ENCODE data around the gene MYRFL. TPM values are rescaled to one million over a fixed set of nuclear protein-coding genes. Genes with fewer than 3 reads are reported as not detected.
A peak's percentile ranks its signal among the peaks of the same experiment; 100 is the strongest.

MYRFL gene
- total and polyA plus RNA-seq, 2 of the 8 experiments (the other 6 are each of a cell fraction or from before 2014, with no cell fraction given), result 1.1 to 2.0 TPM

- H2BK15ac ChIP-seq (ENCODE audit: low read length), result no peak overlapping the region; the same call in 1 of the 2 replicates
- ChIA-PET CTCF (ENCODE audit: partially characterized antibody) (interaction anchor here (0.8 to 1.2 kb wide), 4 partner anchors 26 to 787 kb away, joined by 3 to 4 read pairs (median 4); no protein-coding TSS in a partner anchor), POLR2A (ENCODE audit: partially characterized antibody) (interaction anchor here (0.7 to 1.6 kb wide), 3 partner anchors 16 to 425 kb away, joined by 3 to 7 read pairs (median 3); no protein-coding TSS in a partner anchor)
- no peak overlapping the region; a peak in 1 of 7 replicates for H3K9ac ChIP-seq (replicated peaks in 1 of 4; ENCODE audit: extremely low read depth in 1 of 4, low read depth in 3 of 4, low read length in 3 of 4)
- no peak overlapping the region for H3K23ac ChIP-seq (ENCODE audit: insufficient read length)
- FAIRE-seq (peak; percentile 63), DNase-seq (ENCODE audit: low read depth in 1 of 2, low spot score in 2 of 2) (peak; percentile 63 to 70)
- peak overlapping the region in 1 of 4 experiments; percentile 32; a peak in 2 of 8 replicates for H3K4me3 ChIP-seq (ENCODE audit: extremely low read depth in 1 of 4, insufficient read depth in 2 of 4, low read depth in 3 of 4, low read length in 4 of 4)
- H4K5ac ChIP-seq (ENCODE audit: insufficient read length, low read depth, low read length), result peak overlapping the region; percentile 46
- peak overlapping the region; percentile 81 for H4K91ac ChIP-seq (replicated peaks; ENCODE audit: insufficient read length, low read length)
- H3K79me2 ChIP-seq (ENCODE audit: control insufficient read depth in 1 of 2, insufficient read depth in 2 of 2, low read length in 2 of 2), result no peaks in the 10 kb centered on the region
- peak overlapping the region; percentile 26 to 48 for H3K4me2 ChIP-seq (ENCODE audit: insufficient read depth in 1 of 2, low read depth in 2 of 2, low read length in 2 of 2)
- H2BK20ac ChIP-seq (ENCODE audit: low read length), result peak overlapping the region; percentile 91; the same call in 1 of the 2 replicates
- H3K4me1 ChIP-seq (replicated peaks in 1 of 4; ENCODE audit: control insufficient read depth in 3 of 4, insufficient read depth in 4 of 4, low read length in 3 of 4), result peaks cover 11 to 42% (median 21%) of the 10 kb centered on the region in 4 experiments
- H3K14ac ChIP-seq (ENCODE audit: insufficient read length), result no peak overlapping the region
- H3K27ac ChIP-seq (ENCODE audit: low read depth, low read length), result peak overlapping the region; percentile 58
- H2BK12ac ChIP-seq (ENCODE audit: low read depth, low read length), result peak overlapping the region; percentile 99
- H3K56ac ChIP-seq (replicated peaks; ENCODE audit: insufficient read length, low read depth, low read length), result peak overlapping the region; percentile 40
- 0 out of 2 replicates have a peak overlapping the region, but pooled peaks have one; percentile 59 for H2AK5ac ChIP-seq (ENCODE audit: low read depth, low read length)
- H3K79me1 ChIP-seq (ENCODE audit: low read depth, low read length), result no peaks in the 10 kb centered on the region
- 15% methylated on average over 6 of the region's 6 CpGs; no CpG with 5 or more reads in 1 of the 2 experiments for WGBS, 2 experiments (ENCODE audit: extremely low coverage in 1 of 2, insufficient coverage in 1 of 2, insufficient read length in 1 of 2, insufficient replicate concordance in 2 of 2, low coverage in 1 of 2, low lambda C conversion rate in 2 of 2, missing lambda C conversion rate in 1 of 2)
- H3K23me2 ChIP-seq (ENCODE audit: low read depth, low read length), result peaks cover 3% of the 10 kb centered on the region; the same call in 1 of the 2 replicates
- H2BK120ac ChIP-seq (replicated peaks; ENCODE audit: low read depth, low read length), result peak overlapping the region; percentile 93
- H2AFZ ChIP-seq (ENCODE audit: low read length), result no peak overlapping the region
- H3K36me3 ChIP-seq (ENCODE audit: control insufficient read depth in 2 of 4, insufficient read depth in 4 of 4, low read length in 3 of 4), result no peaks in the 10 kb centered on the region; a peak in 1 of 8 replicates
- peak overlapping the region; percentile 34; the same call in 1 of the 2 replicates for H3K18ac ChIP-seq (ENCODE audit: extremely low read depth, low read length)
- peak overlapping the region; percentile 95; the same call in 1 of the 2 replicates for H2BK5ac ChIP-seq (ENCODE audit: low read depth, low read length)
- peaks cover 0 to 7% of the 10 kb centered on the region in 2 experiments; a peak in 2 of 4 replicates for H3K9me3 ChIP-seq (ENCODE audit: insufficient read depth in 2 of 2, low read depth in 1 of 2, low read length in 1 of 2)
- H4K8ac ChIP-seq (ENCODE audit: extremely low read depth, insufficient read depth, low read length), result no peak overlapping the region
- no peaks in the 10 kb centered on the region for H3K27me3 ChIP-seq (replicated peaks in 1 of 4; ENCODE audit: control insufficient read depth in 3 of 4, extremely low read depth in 1 of 4, insufficient read depth in 3 of 4, low read length in 3 of 4)
- H4K20me1 ChIP-seq (replicated peaks in 1 of 2; ENCODE audit: control insufficient read depth in 1 of 2, insufficient read depth in 2 of 2, low read length in 2 of 2), result no peaks in the 10 kb centered on the region
- H3K4ac ChIP-seq (replicated peaks; ENCODE audit: insufficient read length, low read depth, low read length), result no peak overlapping the region
- TF ChIP-seq KDM4A (IDR thresholded peaks at IDR 0.05; ENCODE audit: low read depth, low read length, severe bottlenecking) (no peak), CBX5 (IDR thresholded peaks at IDR 0.05; ENCODE audit: low read depth, low read length) (no peak), TEAD4 (IDR thresholded peaks at IDR 0.05; ENCODE audit: low read depth, low read length) (no peak), POU5F1 (IDR thresholded peaks at IDR 0.05; ENCODE audit: low read depth, low read length) (peak; percentile 39; the same call in 1 of the 2 replicates), NRF1 (IDR thresholded peaks at IDR 0.05; ENCODE audit: low read depth, low read length) (no peak), BACH1 (IDR thresholded peaks at IDR 0.05; ENCODE audit: low read length) (no peak), CTBP2 (IDR thresholded peaks at IDR 0.05; ENCODE audit: borderline replicate concordance, insufficient read depth, insufficient read length, low read length) (peak; percentile 28), MAFK (IDR thresholded peaks at IDR 0.05; ENCODE audit: low read depth, low read length) (no peak), SIRT6 (IDR thresholded peaks at IDR 0.05; ENCODE audit: low read length) (no peak), CREB1 (IDR thresholded peaks at IDR 0.05) (no peak), POLR2A (IDR thresholded peaks at IDR 0.05; ENCODE audit: control extremely low read depth in 1 of 2, low read depth in 2 of 2, low read length in 2 of 2) (no peak), POLR2AphosphoS5 (IDR thresholded peaks at IDR 0.05; ENCODE audit: low read depth, low read length) (no peak)
These were observed 107.9 kb downstream of the MYRFL start for GRCh38 chr12:69932676-69933552.
